Hematopoietic multipotent progenitor cell (in vitro differentiated cells): ENCODE measurements around the gene PPP1R27. TPM values are rescaled to one million over a fixed set of nuclear protein-coding genes. Genes with fewer than 3 reads are reported as not detected.

Experiments
- DNase-seq, 3 donors: peaks; one replicate each; pipeline ENCODE4 v3.0.0-alpha.2; 2011 to 2015; ENCODE audit warnings: low read depth in 2 of 3, low spot score in 2 of 3
- total RNA-seq: library from RNA; depleted of rRNA; stranded (reverse); fragments of >200 nt; gene quantifications from one replicate; pipeline ENCODE4 v1.2.3, GENCODE V29; 2012

The PPP1R27 gene
- total RNA-seq, 1 donor = 1.3 TPM

DNA sequence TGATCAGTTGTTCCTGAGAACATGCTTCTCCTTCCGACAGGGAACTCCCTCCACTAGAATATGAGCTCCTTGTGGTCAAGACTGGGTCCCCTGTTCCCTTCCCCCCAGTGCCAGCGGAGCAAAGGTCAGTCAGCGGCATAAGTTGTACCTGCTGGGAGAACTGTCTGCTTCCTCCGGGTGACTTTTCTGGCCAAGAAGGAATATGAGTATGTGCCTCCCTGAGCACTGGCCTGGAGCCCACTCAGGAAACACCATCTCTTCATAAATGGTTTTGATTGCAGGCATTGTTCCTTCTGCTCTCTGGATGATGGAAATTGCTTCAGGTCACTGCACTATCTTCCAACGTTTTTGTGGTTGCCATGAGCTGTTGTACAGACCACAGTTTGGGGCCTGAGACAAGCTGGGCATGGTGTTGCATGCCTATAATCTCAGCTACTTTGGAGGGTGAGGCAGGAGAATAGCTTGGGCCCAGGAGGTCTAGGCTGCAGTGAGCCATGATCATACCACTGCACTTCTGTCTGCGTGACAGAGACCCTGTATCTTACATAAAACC is 28.3 kb upstream of the PPP1R27 start:
- DNase-seq = no peak

DNA sequence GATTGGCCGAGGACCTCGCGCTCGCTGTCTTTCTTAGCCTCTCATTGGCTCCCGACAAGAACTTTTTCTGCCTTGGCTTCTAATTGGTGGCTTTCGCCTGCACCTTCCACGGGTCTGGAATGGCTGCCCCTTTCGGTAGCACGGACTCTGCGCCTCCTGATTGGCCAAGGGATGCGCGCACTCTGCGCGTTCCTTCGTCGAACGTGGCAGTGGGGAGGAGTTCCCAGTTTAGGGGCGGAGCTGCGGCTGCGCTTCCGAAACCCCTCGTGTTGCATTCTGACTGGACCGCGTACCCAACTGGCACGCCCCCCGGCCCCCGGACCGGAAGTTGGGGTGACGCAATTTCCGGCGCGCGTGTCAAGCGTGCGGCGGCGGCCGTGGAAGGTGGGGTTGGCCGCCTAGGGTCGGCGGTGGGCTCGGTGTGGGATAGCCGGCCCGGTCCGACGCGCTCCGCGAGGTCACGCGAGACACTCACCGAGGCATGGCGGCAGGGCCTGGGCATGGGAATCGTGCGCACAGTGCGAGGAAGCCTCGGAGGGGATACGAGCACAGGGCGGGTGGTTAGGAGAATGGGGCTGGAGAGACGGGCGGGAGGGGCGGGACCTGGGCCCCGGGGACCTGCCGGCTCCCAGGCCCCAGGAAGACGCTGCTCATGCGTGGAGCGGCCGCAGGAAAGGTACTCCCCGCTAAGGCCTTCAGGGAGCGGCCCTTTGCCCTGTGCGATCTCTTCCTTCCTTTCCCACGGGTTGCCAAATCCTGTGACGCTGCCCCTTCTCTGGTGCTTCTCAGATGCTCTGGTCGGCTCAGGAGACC is 26.1 kb upstream of the PPP1R27 start:
- DNase-seq = peak; percentile 99 to 100 (median 100)

DNA sequence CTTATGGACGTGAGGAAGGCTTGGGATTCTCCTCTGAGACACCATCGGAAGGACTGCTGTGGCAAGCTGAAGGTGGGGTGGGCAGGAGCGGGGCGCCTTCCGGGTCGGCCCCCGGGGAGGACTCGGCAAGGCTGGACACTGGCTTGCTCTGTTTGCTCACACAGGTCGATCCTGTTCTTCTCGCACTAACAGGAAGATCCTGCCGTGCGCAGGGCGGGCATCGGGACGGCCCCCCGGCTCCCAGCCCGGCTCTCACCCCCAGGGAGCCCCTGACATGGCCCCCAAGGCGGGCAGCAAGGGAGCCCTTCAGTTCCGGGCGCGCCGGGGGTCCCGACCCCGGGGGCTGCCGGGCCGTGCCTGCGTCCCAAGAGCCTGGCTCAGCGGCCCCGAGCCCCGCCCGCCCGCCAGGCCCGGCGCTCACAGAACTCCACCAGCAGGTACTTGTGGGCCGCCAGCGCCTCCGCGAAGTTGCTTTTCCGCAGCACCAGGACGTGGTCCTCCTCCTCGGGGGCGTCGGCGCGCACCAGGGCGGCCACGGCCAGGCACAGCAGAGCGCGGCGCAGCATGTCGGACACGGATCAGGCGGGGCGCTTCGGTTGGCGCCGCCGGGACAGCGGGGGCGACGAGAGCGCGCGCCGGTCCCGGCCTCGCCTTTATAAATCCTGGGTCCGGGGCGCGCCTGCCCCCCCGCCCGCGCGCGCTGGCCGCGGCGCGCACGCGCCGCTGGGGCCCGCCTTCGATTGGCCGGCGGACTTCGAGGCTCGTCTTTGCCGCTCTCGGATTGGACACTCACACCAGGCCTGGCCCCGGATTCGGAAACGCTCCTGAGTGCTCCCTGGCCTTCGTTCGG is 25.3 kb upstream of the PPP1R27 start, which contains the start of gene P4HB:
P4HB (minus strand) TSS at position 630 of the 850 bp plus-strand sequence; CDS start at position 566, 64 bp downstream.
- no peak for DNase-seq

DNA sequence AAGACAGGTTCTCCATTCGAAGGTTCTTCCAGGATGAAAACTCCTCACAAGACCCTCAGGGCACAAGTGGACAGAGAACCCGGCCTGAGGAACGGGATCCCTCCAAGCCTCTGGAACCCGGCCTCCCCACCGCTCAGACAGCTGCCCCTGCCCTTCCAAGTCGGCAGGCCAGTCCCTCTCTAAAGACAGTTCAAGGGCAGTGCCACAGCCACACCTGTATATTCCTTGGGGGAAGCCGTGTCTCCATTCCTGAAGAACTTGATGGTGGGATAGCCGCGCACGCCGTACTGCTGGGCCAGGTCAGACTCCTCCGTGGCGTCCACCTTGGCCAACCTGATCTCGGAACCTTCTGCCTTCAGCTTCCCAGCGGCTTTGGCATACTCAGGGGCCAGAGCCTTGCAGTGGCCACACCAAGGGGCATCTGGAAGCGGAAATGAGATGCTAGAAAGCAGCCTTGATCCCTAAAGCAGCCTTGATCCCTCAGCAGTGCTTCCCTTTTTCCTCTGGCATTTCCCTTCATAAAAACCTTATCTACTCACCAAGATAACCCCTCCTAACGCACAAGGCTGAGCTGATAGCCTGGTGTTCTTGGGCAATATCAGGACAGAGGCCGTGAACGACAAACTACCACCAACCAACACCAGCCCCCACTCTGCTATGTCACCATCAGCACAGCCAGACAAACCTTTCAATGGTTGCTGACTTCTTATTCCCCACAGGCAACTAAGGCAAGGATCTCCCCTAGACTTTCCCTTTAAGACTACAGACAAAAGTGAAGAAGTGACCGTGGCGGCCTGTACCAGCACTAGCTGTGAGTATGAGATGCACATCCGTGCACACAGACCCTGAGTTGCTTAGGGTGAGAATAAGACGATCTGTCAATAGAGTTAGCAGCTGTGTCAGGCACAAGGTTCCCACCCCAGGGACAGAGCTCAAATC is 24.4 kb upstream of the PPP1R27 start:
- DNase-seq = no peak

DNA sequence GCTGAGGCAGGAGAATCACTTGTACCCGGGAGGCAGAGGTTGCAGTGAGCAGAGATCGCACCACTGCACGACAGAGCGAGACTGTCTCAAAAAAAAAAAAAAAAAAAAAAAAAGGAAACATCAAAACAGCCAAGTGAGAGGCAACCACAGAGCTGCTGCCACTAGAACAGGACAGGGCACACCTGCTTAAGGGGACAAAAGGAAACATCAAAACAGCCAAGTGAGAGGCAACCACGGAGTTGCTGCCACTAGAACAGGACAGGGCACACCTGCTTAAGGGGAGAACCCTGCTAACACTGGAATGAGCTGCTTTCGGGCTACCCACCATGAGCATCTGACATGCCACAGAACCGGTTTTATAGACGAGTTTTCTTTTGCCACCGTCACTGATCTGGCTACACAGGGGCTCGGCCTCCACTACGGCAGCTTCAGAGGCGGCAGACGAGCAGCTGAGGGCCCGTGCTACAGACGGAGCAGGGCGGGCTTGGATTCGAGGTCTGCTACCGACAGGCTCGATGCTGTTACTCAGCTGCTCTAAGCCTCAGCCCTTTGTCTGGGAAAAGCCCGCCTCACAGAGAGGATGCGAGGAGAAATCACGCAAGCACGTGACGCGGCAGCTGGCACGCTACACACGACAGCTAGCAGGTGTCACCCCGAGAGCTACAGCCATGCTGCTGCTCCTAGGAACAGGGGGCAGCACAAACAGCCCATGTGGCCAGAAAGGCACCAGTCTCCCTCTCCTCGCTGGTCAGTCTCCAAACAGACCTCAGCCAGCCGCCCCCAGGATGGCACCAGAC is 23.5 kb upstream of the PPP1R27 start:
- no peak for DNase-seq

DNA sequence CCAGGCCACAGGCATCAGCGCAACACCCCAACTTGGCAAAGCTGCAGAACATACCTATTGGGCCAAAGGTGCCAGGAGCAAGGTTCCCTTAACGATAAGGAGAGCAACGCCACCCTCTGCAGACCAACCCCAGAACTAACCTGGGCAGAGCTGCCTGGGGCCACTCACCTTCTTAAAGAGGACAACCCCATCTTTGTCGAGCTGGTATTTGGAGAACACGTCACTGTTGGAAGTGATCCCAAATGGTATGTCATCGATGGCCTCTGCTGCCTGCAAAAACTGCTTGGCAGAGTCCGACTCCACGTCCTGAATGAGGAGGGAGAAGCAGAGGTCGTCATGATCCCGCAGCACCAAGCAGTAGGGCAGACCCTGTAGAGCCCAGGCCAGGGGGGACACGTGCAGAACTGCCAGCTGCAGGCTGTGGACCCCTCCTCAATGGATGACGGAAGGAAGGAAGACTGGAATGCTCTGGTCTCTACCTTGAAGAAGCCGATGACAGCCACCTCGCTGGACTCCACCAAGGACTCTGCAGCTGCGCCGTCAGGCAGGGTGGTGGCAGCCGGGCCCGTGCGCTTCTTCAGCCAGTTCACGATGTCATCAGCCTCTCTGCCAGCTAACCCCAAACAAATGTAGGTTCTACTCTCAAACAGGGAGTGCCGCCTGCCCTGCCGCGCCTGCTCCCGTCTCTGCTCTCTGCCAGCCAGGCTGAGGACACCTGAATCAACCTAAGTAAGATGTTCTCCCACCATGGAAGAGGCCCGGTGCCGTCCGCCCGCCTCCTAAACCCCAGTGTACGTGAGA is 20.3 kb upstream of the PPP1R27 start:
- peak in 1 of 3 donors; percentile 30 for DNase-seq

DNA sequence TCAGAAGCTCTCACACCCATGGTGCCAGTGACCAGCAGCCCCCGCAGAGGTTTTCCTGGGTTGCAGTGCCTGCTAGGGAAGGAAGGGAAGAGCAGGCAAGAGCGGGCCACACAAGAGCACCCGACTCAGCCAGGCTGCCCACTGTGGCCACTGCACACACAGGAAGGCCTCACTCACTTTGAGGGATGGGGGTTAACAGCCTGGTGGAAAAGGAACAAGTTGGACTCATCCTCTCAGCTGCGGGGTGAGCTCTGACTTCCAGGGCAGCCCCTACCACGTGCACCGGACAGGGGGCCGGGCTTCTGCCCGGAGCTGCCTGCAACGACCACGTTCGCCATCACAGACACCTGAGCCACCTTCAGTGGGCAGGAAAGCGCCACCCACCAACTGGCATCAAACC is 17.4 kb upstream of the PPP1R27 start:
- DNase-seq = no peak

DNA sequence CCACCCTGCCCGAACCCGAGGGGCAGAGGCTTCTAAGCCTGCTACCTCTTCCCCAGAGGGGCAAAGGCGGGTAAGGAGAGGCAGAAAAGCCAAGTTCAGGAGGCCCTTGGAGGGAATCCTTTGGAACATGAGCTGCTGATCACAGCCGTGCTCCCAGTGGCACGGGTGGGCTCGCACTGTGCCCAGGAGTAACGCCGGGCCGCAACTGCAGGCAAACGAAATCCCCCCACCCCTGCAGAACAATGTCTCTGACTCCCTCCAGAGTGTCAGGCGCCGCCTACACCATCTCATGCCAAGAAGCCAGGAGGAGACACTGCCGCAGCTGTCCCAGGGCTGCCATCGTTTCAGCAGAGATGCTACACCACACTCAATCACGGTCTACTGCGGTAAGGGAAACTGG is 16.6 kb upstream of the PPP1R27 start:
- DNase-seq = no peak

DNA sequence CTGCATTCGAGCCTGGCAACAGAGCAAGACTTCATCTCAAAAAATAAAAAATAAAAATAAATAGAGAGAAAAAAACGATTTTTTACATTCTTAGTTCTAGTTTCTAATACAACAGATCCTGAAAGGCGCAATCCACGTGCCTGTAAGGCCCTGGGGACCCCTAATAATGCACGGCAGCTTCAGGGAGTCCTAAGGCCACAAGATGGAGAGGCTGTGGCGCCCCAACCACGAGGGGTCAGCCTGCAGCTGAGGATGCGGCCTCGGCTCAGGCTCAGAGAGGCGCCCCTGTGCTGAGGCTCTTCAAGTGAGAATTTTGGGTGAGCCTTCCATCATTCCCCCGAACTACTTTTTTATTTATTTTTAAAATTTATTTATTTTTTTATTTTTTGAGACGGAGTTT is 14.6 kb upstream of the PPP1R27 start:
- DNase-seq = no peak

DNA sequence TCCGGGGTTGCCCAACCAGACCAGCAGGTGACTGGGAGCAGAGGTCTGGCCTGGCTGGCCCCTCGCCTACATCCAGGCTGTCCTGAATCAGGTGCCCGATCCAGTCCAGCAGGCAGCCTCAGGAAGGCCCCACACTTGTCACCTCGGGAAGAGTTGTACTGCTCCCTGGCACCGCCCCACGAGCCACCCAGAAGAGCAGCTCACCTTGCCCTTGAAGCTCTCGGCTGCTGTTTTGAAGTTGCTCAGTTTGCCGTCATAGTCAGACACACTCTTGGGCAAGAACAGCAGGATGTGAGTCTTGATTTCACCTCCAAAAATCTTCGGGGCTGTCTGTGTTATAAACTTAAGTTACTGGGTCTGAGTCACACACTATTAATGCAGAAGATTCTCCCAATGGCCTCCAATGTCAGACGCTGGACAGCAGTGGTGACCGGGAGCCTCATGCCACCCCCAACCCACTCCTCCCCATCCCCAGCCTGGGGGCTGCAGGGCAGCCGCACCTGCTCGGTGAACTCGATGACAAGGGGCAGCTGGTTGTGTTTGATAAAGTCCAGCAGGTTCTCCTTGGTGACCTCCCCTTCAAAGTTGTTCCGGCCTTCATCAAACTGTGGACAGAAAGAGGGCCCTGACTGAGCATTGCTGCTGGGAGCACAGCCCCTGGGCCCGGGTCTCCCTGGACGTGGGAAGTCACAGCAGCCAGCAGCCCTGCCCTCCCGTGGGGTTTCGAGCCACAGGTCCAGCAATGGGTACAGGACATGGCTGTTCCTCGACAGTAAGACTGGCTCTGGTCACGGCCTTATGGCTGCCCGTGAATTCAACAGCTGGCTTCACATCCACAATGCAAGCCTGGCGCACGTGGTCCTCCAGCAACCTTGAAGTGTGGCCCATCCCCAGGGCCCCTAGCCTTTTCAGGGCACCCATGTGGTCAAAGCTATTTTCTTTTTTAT is 12.2 kb upstream of the PPP1R27 start:
- DNase-seq = no peak

DNA sequence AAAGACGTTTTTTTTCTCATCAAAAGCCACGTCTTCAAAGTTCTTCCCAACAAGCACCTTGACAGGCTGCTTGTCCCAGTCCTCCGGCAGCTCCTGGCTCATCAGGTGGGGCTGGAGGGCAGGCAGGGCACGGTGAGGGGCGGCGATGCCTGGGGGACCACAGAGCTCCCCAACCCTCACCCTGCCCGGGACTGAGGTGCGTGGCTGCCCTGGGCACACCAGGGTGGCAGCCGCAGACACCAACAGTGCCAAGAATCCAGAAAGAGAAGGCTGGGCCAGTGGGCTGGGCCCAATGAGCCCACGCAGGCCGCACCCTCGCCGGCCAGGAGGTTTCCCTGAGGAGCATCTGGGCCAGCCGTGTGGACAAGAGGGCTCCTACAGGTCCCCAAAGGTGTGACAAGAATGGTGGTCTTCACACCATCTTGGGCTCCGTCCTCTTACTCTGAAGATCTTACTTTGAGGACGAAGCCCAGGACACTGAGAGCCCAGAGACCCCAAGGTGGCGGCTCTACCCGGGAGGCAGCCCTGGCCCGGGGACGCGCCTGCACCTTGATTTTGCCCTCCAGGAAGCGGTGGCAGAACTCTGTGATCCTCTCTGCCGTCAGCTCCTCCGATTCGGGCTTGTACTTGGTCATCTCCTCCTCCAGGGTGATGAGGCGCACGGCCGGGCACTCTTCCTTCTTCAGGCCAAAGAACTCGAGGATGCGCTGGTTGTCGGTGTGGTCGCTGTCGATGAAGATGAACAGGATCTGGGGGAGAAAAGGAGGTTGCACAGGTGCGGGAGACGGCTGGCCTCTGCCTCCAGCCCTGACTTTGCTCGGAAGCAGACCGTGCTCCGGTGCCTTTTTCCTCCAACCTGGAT is 11.3 kb upstream of the PPP1R27 start:
- no peak for DNase-seq

DNA sequence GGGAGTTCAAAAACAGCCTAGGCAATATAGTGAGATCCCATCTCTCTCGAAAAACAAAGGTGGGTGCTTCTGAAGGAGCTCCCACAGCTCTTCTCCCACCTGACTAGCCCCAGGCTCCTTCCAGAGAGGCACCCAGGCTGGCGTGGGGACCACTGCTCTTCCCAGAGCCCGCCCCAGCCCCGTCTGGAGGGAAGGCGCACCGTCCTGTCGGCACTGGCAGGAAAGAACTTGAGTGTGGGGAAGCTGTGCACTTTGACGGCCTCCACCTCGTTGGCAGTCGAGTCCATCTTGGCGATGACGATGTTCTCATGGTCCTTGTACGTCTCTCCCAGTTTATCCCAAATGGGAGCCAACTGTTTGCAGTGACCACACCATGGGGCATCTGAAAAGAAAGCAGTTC is 10.5 kb upstream of the PPP1R27 start:
- no peak for DNase-seq

DNA sequence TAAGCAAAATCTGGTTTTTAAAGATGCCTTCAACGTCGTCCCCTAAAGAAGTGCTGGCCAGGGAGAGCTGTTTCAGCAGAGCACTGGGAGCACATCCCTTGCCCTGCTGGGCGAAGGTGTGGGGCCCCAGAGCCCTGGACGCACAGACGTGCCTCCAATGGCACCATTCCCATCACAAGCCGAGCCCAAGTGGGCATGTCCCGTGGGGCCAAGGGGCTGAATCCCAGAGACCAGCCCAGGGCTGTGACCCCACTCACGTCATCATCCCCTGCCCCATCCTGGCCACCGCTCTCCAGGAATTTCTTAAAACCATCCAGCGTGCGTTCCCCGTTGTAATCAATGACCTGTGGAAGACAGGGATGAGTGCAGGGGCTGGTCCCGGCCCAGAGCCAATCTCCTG is 10.0 kb upstream of the PPP1R27 start:
- DNase-seq = no peak

DNA sequence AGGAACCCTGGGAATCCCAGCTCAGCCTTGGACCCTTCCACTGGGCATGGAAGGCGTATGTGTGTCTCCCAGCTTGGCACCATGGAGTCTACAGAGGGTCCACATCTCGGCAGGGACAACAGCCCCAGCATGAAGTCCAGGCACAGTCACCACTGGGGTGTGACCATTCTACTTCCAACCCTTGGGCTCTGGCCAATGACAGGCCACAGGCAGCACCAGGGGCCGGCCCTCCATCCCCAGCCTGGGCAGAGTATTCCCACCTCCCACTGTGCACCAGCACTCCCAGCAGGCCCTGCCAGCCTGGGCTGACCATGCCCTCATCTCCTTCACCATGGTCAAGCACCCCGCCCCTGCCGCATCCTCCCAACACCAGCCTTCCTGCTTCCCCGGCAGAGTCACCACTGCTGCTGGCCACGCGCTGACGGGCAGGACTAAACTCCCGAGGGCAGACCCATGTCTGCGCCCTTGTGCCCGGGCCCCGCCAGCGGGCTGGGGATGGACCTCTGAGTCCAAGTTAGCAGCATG is 9.5 kb upstream of the PPP1R27 start:
- DNase-seq = no peak

DNA sequence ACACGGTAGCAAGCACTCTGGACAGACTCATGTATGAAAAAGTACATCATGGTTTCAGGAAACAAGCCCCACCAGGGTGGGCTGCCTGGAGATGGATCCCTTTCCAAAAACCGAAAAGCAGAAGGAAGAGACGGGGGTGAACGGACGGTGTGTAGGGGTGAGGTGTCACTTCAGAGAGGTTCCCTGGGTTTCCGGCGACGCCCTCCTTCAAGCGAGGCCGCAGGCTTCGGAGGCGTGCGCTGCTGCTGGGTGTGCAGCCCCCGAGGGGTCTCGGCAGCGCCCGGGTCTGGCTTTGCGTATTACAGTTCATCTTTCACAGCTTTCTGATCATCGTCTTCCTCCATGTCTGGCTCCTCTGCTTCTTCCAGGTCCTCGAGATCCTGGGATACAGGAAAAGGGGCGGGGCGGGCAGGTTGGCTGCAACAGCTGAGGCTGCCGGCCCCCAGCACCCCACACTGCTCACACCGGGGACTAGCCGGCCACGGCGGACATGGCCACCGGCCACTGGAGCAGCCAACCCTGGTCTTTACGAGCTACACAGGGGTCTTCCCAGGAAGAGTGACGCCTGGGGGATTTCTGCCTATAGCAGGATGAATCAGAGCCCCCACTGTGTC is 9.0 kb upstream of the PPP1R27 start:
- DNase-seq = no peak
